BE2C (cell line): ENCODE data around the gene INPP1. TPM values are rescaled to one million over a fixed set of nuclear protein-coding genes. Genes with fewer than 3 reads are reported as not detected.
"Not testable (repeated sequence)": the region's sequence is repeated elsewhere in the genome, so short reads cannot be mapped to it uniquely, and the experiment has no call there.

Experiments
- DNase-seq: peaks from one replicate; pipeline ENCODE4 v3.0.0-alpha.2; 2020
- H3K27me3 ChIP-seq: fragments of 250-450 bp; sonication (Bioruptor Pico); 2 replicates; pipeline ENCODE4 v1.5.1; 2020; ENCODE audit warnings: mild to moderate bottlenecking
- H3K36me3 ChIP-seq: fragments of 250-450 bp; sonication (Bioruptor Pico); 2 replicates; pipeline ENCODE4 v1.5.1; 2020; ENCODE audit warnings: mild to moderate bottlenecking
- H3K4me1 ChIP-seq: fragments of 250-450 bp; sonication (Bioruptor Pico); 2 replicates; pipeline ENCODE4 v1.5.1; 2020
- H3K4me3 ChIP-seq: 2 replicates; pipeline ENCODE4 v1.5.1; 2011; ENCODE audit warnings: low read depth, low read length
- H3K9me3 ChIP-seq: fragments of 250-450 bp; sonication (Bioruptor Pico); 2 replicates; pipeline ENCODE4 v1.5.1; 2020
- polyA plus RNA-seq: library from polyadenylated mRNA; unstranded; fragments of >200 nt; gene quantifications from one replicate; pipeline ENCODE4 v1.2.1, GENCODE V29; 2012; ENCODE audit warnings: low read depth, missing spikeins; ENCODE audit not compliant: insufficient read length, insufficient read depth
- TF ChIP-seq, protein P1 (sequence below): IDR thresholded peaks from 2 replicates; pipeline ENCODE4 v1.5.1; 2012; ENCODE audit warnings: mild to moderate bottlenecking, low read depth, low read length

INPP1 gene
- 24.0 TPM for polyA plus RNA-seq

GRCh38 chr2:190343536-190344275, at the start of gene INPP1:
Gene INPP1, plus strand, starts transcription at chr2:190343589. Its CDS starts 16,514 bp downstream, at chr2:190360103.
- peak; percentile 56 for DNase-seq
- TF ChIP-seq, protein P1, sequence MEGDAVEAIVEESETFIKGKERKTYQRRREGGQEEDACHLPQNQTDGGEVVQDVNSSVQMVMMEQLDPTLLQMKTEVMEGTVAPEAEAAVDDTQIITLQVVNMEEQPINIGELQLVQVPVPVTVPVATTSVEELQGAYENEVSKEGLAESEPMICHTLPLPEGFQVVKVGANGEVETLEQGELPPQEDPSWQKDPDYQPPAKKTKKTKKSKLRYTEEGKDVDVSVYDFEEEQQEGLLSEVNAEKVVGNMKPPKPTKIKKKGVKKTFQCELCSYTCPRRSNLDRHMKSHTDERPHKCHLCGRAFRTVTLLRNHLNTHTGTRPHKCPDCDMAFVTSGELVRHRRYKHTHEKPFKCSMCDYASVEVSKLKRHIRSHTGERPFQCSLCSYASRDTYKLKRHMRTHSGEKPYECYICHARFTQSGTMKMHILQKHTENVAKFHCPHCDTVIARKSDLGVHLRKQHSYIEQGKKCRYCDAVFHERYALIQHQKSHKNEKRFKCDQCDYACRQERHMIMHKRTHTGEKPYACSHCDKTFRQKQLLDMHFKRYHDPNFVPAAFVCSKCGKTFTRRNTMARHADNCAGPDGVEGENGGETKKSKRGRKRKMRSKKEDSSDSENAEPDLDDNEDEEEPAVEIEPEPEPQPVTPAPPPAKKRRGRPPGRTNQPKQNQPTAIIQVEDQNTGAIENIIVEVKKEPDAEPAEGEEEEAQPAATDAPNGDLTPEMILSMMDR, result no peak
- H3K27me3 ChIP-seq, result no peaks in the 10 kb centered on the region
- H3K4me1 ChIP-seq, result no peaks in the 10 kb centered on the region
- H3K4me3 ChIP-seq, result peak within 1 kb of the TSS; percentile 75
- no peaks in the 10 kb centered on the region for H3K36me3 ChIP-seq
- H3K9me3 ChIP-seq, result no peaks in the 10 kb centered on the region

DNA sequence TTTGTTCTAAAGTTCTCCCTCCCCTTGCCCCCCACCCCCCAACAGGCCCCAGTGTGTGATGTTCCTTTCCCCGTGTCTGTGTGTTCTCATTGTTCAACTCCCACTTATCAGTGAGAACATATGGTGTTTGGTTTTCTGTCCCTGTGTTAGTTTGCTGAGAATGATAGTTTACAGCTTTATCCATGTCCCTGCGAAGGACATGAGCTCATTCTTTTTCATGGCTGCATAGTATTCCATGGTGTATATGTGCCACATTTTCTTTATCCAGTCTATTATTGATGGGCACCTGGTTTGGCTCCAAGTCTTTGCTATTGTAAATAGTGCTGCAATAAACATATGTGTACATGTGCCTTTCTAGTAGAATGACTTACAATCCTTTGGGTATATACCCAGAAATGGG, 45.5 kb upstream of the INPP1 start:
- not testable (repeated sequence) for H3K36me3 ChIP-seq, H3K4me3 ChIP-seq, DNase-seq

DNA sequence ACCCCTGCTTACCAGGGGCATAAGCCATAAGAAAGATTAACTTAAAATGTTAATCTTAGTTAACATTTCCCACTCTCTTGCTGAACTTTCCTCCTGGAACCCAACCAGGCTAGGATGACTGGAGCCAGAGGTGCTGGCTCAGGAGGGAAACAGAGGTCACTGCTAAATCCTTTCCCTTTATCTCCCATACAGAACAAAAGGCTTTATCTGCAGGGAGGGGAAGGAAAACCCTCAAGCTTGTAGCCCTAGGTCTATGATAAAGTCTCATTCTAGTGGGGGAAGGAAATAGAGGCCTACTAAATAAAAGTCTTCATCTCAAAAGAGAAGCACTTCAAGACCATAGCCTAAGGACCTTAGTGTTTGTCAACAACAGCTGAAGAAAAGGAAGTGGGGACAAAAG, 42.4 kb upstream of the INPP1 start:
- Histone ChIP-seq H3K36me3 (no peaks in the 10 kb centered on the region), H3K27me3 (no peaks in the 10 kb centered on the region), H3K9me3 (no peaks in the 10 kb centered on the region), H3K4me1 (no peaks in the 10 kb centered on the region), H3K4me3 (no peak overlapping the region)
- no peak for DNase-seq
- TF ChIP-seq, protein P1, result no peak

More for the DNA sequence above, 45.5 kb upstream of the INPP1 start:
- H3K4me1 ChIP-seq, H3K9me3 ChIP-seq, H3K27me3 ChIP-seq: not testable (repeated sequence)

- no peak overlapping the region for H3K4me3 ChIP-seq
- H3K36me3 ChIP-seq, result no peaks in the 10 kb centered on the region
- DNase-seq, result no peak
- TF ChIP-seq, protein P1, result no peak
- no peaks in the 10 kb centered on the region for H3K4me1 ChIP-seq
- H3K9me3 ChIP-seq, result no peaks in the 10 kb centered on the region
- no peaks in the 10 kb centered on the region for H3K27me3 ChIP-seq
Measured at GRCh38 chr2:190302052-190302451, 41.3 kb upstream of the INPP1 start.

DNA sequence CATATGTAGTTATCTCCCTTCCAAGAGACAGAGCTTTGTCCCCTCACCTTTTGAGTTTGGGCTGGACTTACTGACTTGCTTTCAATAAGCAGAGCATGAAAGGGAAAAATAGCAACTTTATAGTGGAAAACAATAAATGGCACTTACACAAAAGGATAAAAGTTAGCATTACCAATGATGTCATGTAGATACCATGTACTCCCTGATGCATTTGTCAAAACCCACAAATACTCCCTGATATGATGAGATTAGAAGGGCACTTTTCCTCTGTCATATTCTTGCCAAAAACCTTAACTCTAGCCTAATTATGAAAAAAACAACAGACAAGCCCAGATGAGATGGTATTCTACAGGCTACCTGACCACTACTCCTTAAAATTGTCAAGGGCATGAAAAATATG, 39.7 kb upstream of the INPP1 start:
- TF ChIP-seq, protein P1, result no peak
- H3K9me3 ChIP-seq, result no peaks in the 10 kb centered on the region

DNA sequence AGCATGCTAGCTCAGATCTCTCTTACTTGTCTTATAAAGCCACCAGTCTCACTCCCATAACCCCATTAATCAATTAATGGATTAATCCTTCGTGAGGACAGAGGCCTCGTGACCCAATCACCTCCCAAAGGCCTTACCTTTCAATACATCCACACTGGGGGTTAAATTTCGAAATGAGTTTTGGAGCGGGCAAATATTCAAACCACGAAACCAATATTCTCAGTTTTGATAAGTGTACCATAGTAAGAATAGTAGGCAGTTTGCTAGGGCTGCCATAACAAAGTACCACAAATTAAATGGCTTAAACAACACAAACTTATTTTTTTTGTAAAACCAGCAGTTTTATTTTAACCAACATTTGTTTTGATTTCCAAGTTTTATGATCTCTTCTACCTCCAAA, 39.0 kb upstream of the INPP1 start:
- H3K27me3 ChIP-seq, result no peaks in the 10 kb centered on the region
- no peaks in the 10 kb centered on the region for H3K36me3 ChIP-seq
- H3K4me1 ChIP-seq, result no peaks in the 10 kb centered on the region
- no peak overlapping the region for H3K4me3 ChIP-seq
- H3K9me3 ChIP-seq, result no peaks in the 10 kb centered on the region
- DNase-seq, result no peak
- TF ChIP-seq, protein P1, result no peak

More for the DNA sequence above, 39.7 kb upstream of the INPP1 start:
- DNase-seq, result no peak
- no peaks in the 10 kb centered on the region for H3K27me3 ChIP-seq
- H3K4me3 ChIP-seq, result no peak overlapping the region
- no peaks in the 10 kb centered on the region for H3K4me1 ChIP-seq
- H3K36me3 ChIP-seq, result no peaks in the 10 kb centered on the region
